HG03045 (cell line): ENCODE results near the gene NPFFR1.

Experiments
- ATAC-seq: cut with Tn5 transposase; IDR thresholded peaks from one replicate; pipeline ENCODE4 v1.9.1; 2021; ENCODE audit warnings: mild to moderate bottlenecking, moderate library complexity; ENCODE audit not compliant: unreplicated experiment

Gene NPFFR1

GRCh38 chr10:70289739-70290138 is 5.9 kb upstream of the NPFFR1 start:
- ATAC-seq = no peak

- ATAC-seq = no peak
Observed at GRCh38 chr10:70286616-70287015, 2.8 kb upstream of the NPFFR1 start.

GRCh38 chr10:70285476-70285831 is 1.6 kb upstream of the NPFFR1 start:
- ATAC-seq = no peak

GRCh38 chr10:70284542-70285475 is 1.0 kb upstream of the NPFFR1 start:
- ATAC-seq = no peak

- ATAC-seq = no peak
Observed at GRCh38 chr10:70283071-70283444, 746 bp downstream of the NPFFR1 start.

GRCh38 chr10:70281609-70282008 is 2.2 kb downstream of the NPFFR1 start:
- ATAC-seq = no peak

- ATAC-seq = no peak
Observed at GRCh38 chr10:70280099-70280498, 3.7 kb downstream of the NPFFR1 start.

- ATAC-seq = no peak
Observed at GRCh38 chr10:70277396-70278030, 6.3 kb downstream of the NPFFR1 start.

- no peak for ATAC-seq
Observed at GRCh38 chr10:70274643-70275042, 9.2 kb downstream of the NPFFR1 start.

- no peak for ATAC-seq
Observed at GRCh38 chr10:70272925-70273316, 10.9 kb downstream of the NPFFR1 start.

- ATAC-seq = no peak
Observed at GRCh38 chr10:70271996-70272924, 11.5 kb downstream of the NPFFR1 start.

- no peak for ATAC-seq
Observed at GRCh38 chr10:70270952-70271351, 12.9 kb downstream of the NPFFR1 start.

GRCh38 chr10:70269741-70270140 is 14.1 kb downstream of the NPFFR1 start:
- ATAC-seq = no peak

- no peak for ATAC-seq
Observed at GRCh38 chr10:70268376-70268775, 15.4 kb downstream of the NPFFR1 start.

GRCh38 chr10:70267161-70267933 is 16.5 kb downstream of the NPFFR1 start:
- no peak for ATAC-seq

GRCh38 chr10:70266701-70267100 is 17.1 kb downstream of the NPFFR1 start:
- no peak for ATAC-seq

- ATAC-seq = no peak
Observed at GRCh38 chr10:70266056-70266455, 17.7 kb downstream of the NPFFR1 start.

- no peak for ATAC-seq
Observed at GRCh38 chr10:70265032-70265689, 18.6 kb downstream of the NPFFR1 start.

GRCh38 chr10:70260734-70261133 is 23.1 kb downstream of the NPFFR1 start:
- ATAC-seq = no peak

GRCh38 chr10:70260259-70260658 is 23.5 kb downstream of the NPFFR1 start:
- ATAC-seq = no peak
